Right lobe of liver (tissue), 6 donors: ENCODE data around the gene CENPX. TPM values are rescaled to one million over a fixed set of nuclear protein-coding genes. Genes with fewer than 3 reads are reported as not detected.

Experiments used
- ATAC-seq, 4 donors: fragments of 200-7000 bp; cut with Tn5 transposase; one replicate each; pipeline ENCODE4 v1.9.1; 2020; ENCODE audit warnings: mild to moderate bottlenecking in 4 of 4, moderate library complexity in 4 of 4
- DNase-seq, 3 donors: peaks; one replicate each; pipeline ENCODE4 v3.0.0-alpha.2; 2020
- H3K27ac ChIP-seq, 3 donors: fragments of 200-600 bp; one replicate each; pipeline ENCODE4 v1.8.0; 2022
- H3K27me3 ChIP-seq, 2 donors: fragments of 200-600 bp; one replicate each; pipeline ENCODE4 v1.8.0; 2022
- H3K36me3 ChIP-seq, 4 donors: fragments of 200-600 bp; sonication (generic) in 1 of 4; one replicate each; pipeline versions ENCODE4 v1.5.1 to v1.8.0; 2017 to 2022; ENCODE audit warnings: control low read depth in 1 of 4
- H3K4me1 ChIP-seq, 4 donors: fragments of 200-600 bp; sonication (generic) in 1 of 4; one replicate each; pipeline versions ENCODE4 v1.5.1 to v1.8.0; 2017 to 2022; ENCODE audit warnings: control low read depth in 1 of 4
- H3K4me3 ChIP-seq, 3 donors: fragments of 200-600 bp; one replicate each; pipeline ENCODE4 v1.8.0; 2022
- H3K9me3 ChIP-seq, 4 donors: fragments of 200-600 bp; sonication (generic) in 1 of 4; one replicate each; pipeline versions ENCODE4 v1.5.1 to v1.8.0; 2017 to 2022; ENCODE audit warnings: control low read depth in 1 of 4
- CTCF ChIP-seq, 4 donors: fragments of 200-600 bp in 3 of 4; fragments of 450-650 bp in 1 of 4; IDR thresholded peaks; one replicate each; pipeline versions ENCODE4 v1.5.1 to v1.8.0; 2016 to 2022; ENCODE audit warnings: antibody characterized with exemption in 4 of 4, mild to moderate bottlenecking in 2 of 4
- POLR2A ChIP-seq: fragments of 450-650 bp; IDR thresholded peaks from one replicate; pipeline ENCODE4 v1.6.1; 2017; ENCODE audit warnings: antibody characterized with exemption, mild to moderate bottlenecking
- WGBS: methylation state at CpG from one replicate; pipeline ENCODE4 v1.1.6; 2018; ENCODE audit warnings: low coverage, low lambda C conversion rate; ENCODE audit not compliant: insufficient coverage; ENCODE audit errors: missing lambda C conversion rate; 5-methylcytosine and 5-hydroxymethylcytosine counted together
- intact Hi-C, 2 donors: fragments of 100-400 bp; cut with DNase I; formaldehyde crosslinking; loops; one replicate each; pipeline versions ENCODE4 v1.11.2 to v1.14.1; 2022
- total RNA-seq, 6 experiments: library from RNA; depleted of rRNA in 2 of 6; stranded (reverse); fragments of >200 nt in 2 of 6; fragmentation: NEBNext Ultra II Directional in 3 of 6; extraction: Animal tissue kit (Norgen Biotek cat#: 25700) in 3 of 6; gene quantifications; one replicate each; pipeline versions ENCODE4 v1.1.0 to v1.2.4, GENCODE V29; 2016 to 2023
- donor health status: DM: no; HTN: yes; CAD: no.
- donor health status: DM: no; HTN: no; CAD: no.
- donor health status: DM: no; HTN: no; CAD: no.
- donor health status: DM: no; HTN: yes; CAD: no.
- donor health status: DM: no; HTN: yes; CAD: no.

CENPX gene
- total RNA-seq, 6 experiments from 2014 or later = 27.3 to 81.1 (median 47.8) TPM

DNA sequence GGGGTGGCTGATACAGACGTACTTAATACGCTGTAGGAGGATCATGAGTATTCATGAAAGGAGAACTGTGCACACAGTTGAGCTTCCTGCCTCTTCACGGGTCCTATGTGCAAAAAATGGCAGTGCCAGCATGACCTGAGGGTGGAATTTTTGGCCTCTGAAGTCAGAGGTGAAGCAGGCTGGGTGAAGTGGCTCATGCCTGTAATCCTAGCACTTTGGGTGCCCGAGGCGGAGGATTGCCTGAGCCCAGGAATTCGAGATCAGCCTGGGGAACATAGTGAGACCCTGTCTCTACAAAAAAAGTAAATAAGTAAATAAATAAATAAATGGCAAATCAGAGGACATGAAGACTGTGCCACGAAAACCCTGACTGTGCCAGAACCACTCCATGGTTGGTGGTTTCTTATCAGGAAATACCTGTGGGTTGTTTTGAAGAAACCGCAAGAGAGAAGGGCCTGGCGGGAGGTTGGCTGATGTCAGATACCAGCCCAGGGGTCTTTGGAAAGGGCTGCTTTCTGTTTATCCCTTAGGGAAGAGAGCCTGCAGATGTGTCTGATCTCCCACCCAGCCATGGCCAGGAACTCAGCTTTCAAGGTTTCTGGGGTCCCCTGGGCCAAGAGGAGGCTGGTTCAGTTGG, 41.9 kb downstream of the CENPX start:
- Histone ChIP-seq H3K9me3 (no peaks in the 10 kb centered on the region), H3K4me1 (peaks cover 0 to 30% (median 11%) of the 10 kb centered on the region in 4 donors), H3K4me3 (no peak overlapping the region), H3K36me3 (peaks cover 0 to 19% (median 6%) of the 10 kb centered on the region in 4 donors), H3K27ac (no peak overlapping the region), H3K27me3 (no peaks in the 10 kb centered on the region)
- DNase-seq (no peak), ATAC-seq (no peak)
- WGBS = 62% methylated on average over 9 of the region's 9 CpGs
- TF ChIP-seq POLR2A (no peak), CTCF (IDR thresholded peaks at IDR 0.05) (no peak)
- intact Hi-C loops = no loop called here

- Histone ChIP-seq H3K27me3 (no peaks in the 10 kb centered on the region), H3K36me3 (peaks cover 0 to 12% (median 3%) of the 10 kb centered on the region in 4 donors), H3K4me1 (peaks cover 0 to 30% (median 11%) of the 10 kb centered on the region in 4 donors)
These were observed 42.6 kb downstream of the CENPX start for GRCh38 chr17:81980122-81980521.

GRCh38 chr17:81978524-81979298, 44.0 kb downstream of the CENPX start:
- Histone ChIP-seq H3K27me3 (no peaks in the 10 kb centered on the region), H3K9me3 (no peaks in the 10 kb centered on the region), H3K27ac (peak overlapping the region in 2 of 3 donors; percentile 37 to 97), H3K4me1 (peaks cover 0 to 30% (median 11%) of the 10 kb centered on the region in 4 donors), H3K36me3 (peaks cover 0 to 3% (median 1%) of the 10 kb centered on the region in 4 donors), H3K4me3 (peak overlapping the region; percentile 72 to 87 (median 86))
- intact Hi-C loops = no loop called here
- TF ChIP-seq POLR2A (peak; percentile 52), CTCF (IDR thresholded peaks at IDR 0.05) (no peak)
- DNase-seq = peak; percentile 59 to 93 (median 92)
- 58% methylated on average over 21 of the region's 27 CpGs for WGBS
- ATAC-seq = peak; percentile 49 to 77 (median 68)

More at GRCh38 chr17:81980122-81980521, 42.6 kb downstream of the CENPX start:
- Histone ChIP-seq H3K4me3 (no peak overlapping the region), H3K9me3 (no peaks in the 10 kb centered on the region), H3K27ac (peak overlapping the region in 1 of 3 donors; percentile 97)
- no peak for TF ChIP-seq CTCF (IDR thresholded peaks at IDR 0.05)
- TF ChIP-seq POLR2A = no peak
- DNase-seq (no peak), ATAC-seq (no peak)
- whole genome bisulfite sequencing = 80% methylated on average over 1 of the region's 4 CpGs
- intact Hi-C loops = no loop called here

GRCh38 chr17:81977211-81977808, 45.4 kb downstream of the CENPX start, which contains the start of gene ASPSCR1:
Gene ASPSCR1 (plus strand): TSS chr17:81977629. CDS start chr17:81977647, 18 bp downstream.
- Histone ChIP-seq H3K27ac (peak within 1 kb of the TSS; percentile 59 to 97 (median 89)), H3K36me3 (peaks cover 0 to 2% (median 0%) of the 10 kb centered on the region in 4 donors), H3K27me3 (no peaks in the 10 kb centered on the region), H3K9me3 (no peaks in the 10 kb centered on the region), H3K4me1 (peaks cover 0 to 27% (median 11%) of the 10 kb centered on the region in 4 donors), H3K4me3 (peak within 1 kb of the TSS; percentile 72 to 87 (median 86))
- DNase-seq = peak; percentile 94
- intact Hi-C loops = no loop called here
- WGBS = 0% methylated on average over 2 of the region's 76 CpGs
- TF ChIP-seq CTCF (IDR thresholded peaks at IDR 0.05) (no peak), POLR2A (peak; percentile 88)
- peak; percentile 87 to 93 (median 90) for ATAC-seq
